IMR-90 (cell line): Measurements from ENCODE around the gene AKT3. TPM values are rescaled to one million over a fixed set of nuclear protein-coding genes. Genes with fewer than 3 reads are reported as not detected.

ENCODE experiments used
- ATAC-seq: fragments of 200-7000 bp; cut with Tn5 transposase; 2 replicates; pipeline ENCODE4 v1.9.1; 2020; ENCODE audit warnings: low read depth, mild to moderate bottlenecking, moderate library complexity
- BruUV-seq: library from RNA; stranded (reverse); fragments of 400-500 nt; replicated peaks from 2 replicates; lab custom pipeline; 2021; lab: Mats Ljungman, UMichigan
- CTCF ChIA-PET: fragments of 300-600 bp; formaldehyde crosslinking; extraction: SDS; loops from one replicate; lab custom pipeline; 2021; ENCODE audit warnings: antibody characterized with exemption; lab: Yijun Ruan, JAX
- POLR2A ChIA-PET: fragments of 300-600 bp; sonication (Branson Sonifier 250); formaldehyde crosslinking; loops from one replicate; lab custom pipeline; 2022; ENCODE audit warnings: antibody characterized with exemption; ENCODE audit not compliant: unreplicated experiment; lab: Charles Lee
- DNase-seq: peaks from one replicate; pipeline ENCODE4 v3.0.0; 2013
- H2AFZ ChIP-seq: replicated peaks from 2 replicates; pipeline ENCODE3; 2013; ENCODE audit warnings: low read length, mild to moderate bottlenecking; ENCODE audit not compliant: poor library complexity
- H2AK5ac ChIP-seq: 2 replicates; pipeline ENCODE4 v1.6.1; 2013; ENCODE audit warnings: low read depth, low read length, inconsistent platforms
- H2AK9ac ChIP-seq: replicated peaks from 2 replicates; pipeline ENCODE3; 2013; ENCODE audit warnings: mild to moderate bottlenecking, low read depth, low read length, moderate library complexity; ENCODE audit not compliant: poor library complexity
- H2BK120ac ChIP-seq: 2 replicates; pipeline ENCODE4 v1.6.1; 2013; ENCODE audit warnings: low read depth, low read length, inconsistent platforms
- H2BK15ac ChIP-seq: 3 replicates; pipeline ENCODE4 v1.6.1; 2013; ENCODE audit warnings: low read depth, low read length, inconsistent platforms
- H2BK20ac ChIP-seq: 2 replicates; pipeline ENCODE4 v1.6.1; 2013; ENCODE audit warnings: low read depth, mild to moderate bottlenecking, inconsistent platforms, low read length, moderate library complexity
- H2BK5ac ChIP-seq: 2 replicates; pipeline ENCODE4 v1.6.1; 2013; ENCODE audit warnings: mild to moderate bottlenecking, low read depth, low read length, inconsistent platforms; ENCODE audit not compliant: poor library complexity, severe bottlenecking
- H3K14ac ChIP-seq: replicated peaks from 2 replicates; pipeline ENCODE4 v1.6.1; 2013; ENCODE audit warnings: low read depth, low read length, inconsistent platforms
- H3K18ac ChIP-seq: 2 replicates; pipeline ENCODE4 v1.6.1; 2013; ENCODE audit warnings: low read depth, low read length, control low read depth
- H3K23ac ChIP-seq: 2 replicates; pipeline ENCODE4 v1.6.1; 2013; ENCODE audit warnings: low read depth, low read length, inconsistent platforms
- H3K27ac ChIP-seq: 2 replicates; pipeline ENCODE4 v1.5.1; 2013; ENCODE audit warnings: mild to moderate bottlenecking, control low read depth, low read length; ENCODE audit not compliant: insufficient read depth
- H3K27me3 ChIP-seq: 2 replicates; pipeline ENCODE4 v1.6.1; 2013; ENCODE audit warnings: low read length; ENCODE audit not compliant: control insufficient read depth, insufficient read depth
- H3K36me3 ChIP-seq: 2 replicates; pipeline ENCODE4 v1.6.1; 2013; ENCODE audit warnings: low read length, mixed read lengths; ENCODE audit not compliant: control insufficient read depth, insufficient read depth
- H3K4ac ChIP-seq: 2 replicates; pipeline ENCODE4 v1.6.1; 2013; ENCODE audit warnings: low read depth, low read length, inconsistent platforms
- H3K4me1 ChIP-seq: 2 replicates; pipeline ENCODE4 v1.6.1; 2013; ENCODE audit warnings: low read length, mixed read lengths; ENCODE audit not compliant: control insufficient read depth, insufficient read depth
- H3K4me2 ChIP-seq: 2 replicates; pipeline ENCODE4 v1.6.1; 2013; ENCODE audit warnings: low read depth, mild to moderate bottlenecking, control low read depth, low read length, moderate library complexity
- H3K4me3 ChIP-seq: 2 replicates; pipeline ENCODE4 v1.5.1; 2013; ENCODE audit warnings: low read depth, mild to moderate bottlenecking, control low read depth, low read length, moderate library complexity; ENCODE audit not compliant: insufficient read depth
- H3K56ac ChIP-seq: 2 replicates; pipeline ENCODE4 v1.6.1; 2013; ENCODE audit warnings: low read length, inconsistent platforms; ENCODE audit not compliant: insufficient read depth; ENCODE audit errors: extremely low read depth
- H3K79me1 ChIP-seq, 2 experiments: 2 replicates each; pipeline ENCODE4 v1.6.1; 2013; ENCODE audit warnings: low read length in 2 of 2, inconsistent platforms in 1 of 2, low read depth in 1 of 2
- H3K9ac ChIP-seq: 2 replicates; pipeline ENCODE4 v1.6.1; 2013; ENCODE audit warnings: low read depth, low read length, control low read depth
- H3K9me1 ChIP-seq: 2 replicates; pipeline ENCODE4 v1.6.1; 2013; ENCODE audit warnings: low read length, inconsistent platforms; ENCODE audit not compliant: insufficient read depth
- H3K9me3 ChIP-seq: 2 replicates; pipeline ENCODE4 v1.6.1; 2013; ENCODE audit warnings: low read length; ENCODE audit not compliant: control insufficient read depth, insufficient read depth
- H4K20me1 ChIP-seq: 2 replicates; pipeline ENCODE4 v1.6.1; 2013; ENCODE audit warnings: low read length, inconsistent platforms; ENCODE audit not compliant: insufficient read depth
- H4K5ac ChIP-seq: 2 replicates; pipeline ENCODE4 v1.6.1; 2013; ENCODE audit warnings: mild to moderate bottlenecking, low read depth, low read length, control low read depth
- H4K8ac ChIP-seq, 2 experiments: 2 replicates each; pipeline ENCODE4 v1.6.1; 2013; ENCODE audit warnings: low read depth in 2 of 2, low read length in 2 of 2, control low read depth in 1 of 2, inconsistent platforms in 1 of 2
- H4K91ac ChIP-seq: 2 replicates; pipeline ENCODE4 v1.6.1; 2013; ENCODE audit warnings: low read depth, low read length, inconsistent platforms; ENCODE audit not compliant: insufficient read depth
- BHLHE40 ChIP-seq: fragments of 150-350 bp; IDR thresholded peaks from 2 replicates; pipeline ENCODE4 v1.6.1; 2016; ENCODE audit warnings: mild to moderate bottlenecking, low read depth, low read length
- CEBPB ChIP-seq: IDR thresholded peaks from 2 replicates; pipeline ENCODE4 v1.6.1; 2012; ENCODE audit warnings: low read depth, low read length, improper control_type of control experiment
- CHD1 ChIP-seq: IDR thresholded peaks from 2 replicates; pipeline ENCODE4 v1.6.1; 2012; ENCODE audit warnings: low read depth, low read length, improper control_type of control experiment
- MAZ ChIP-seq: IDR thresholded peaks from 2 replicates; pipeline ENCODE4 v1.6.1; 2012; ENCODE audit warnings: low read depth, mild to moderate bottlenecking, low read length, improper control_type of control experiment, moderate library complexity, borderline replicate concordance
- SMC3 ChIP-seq: fragments of 150-350 bp; IDR thresholded peaks from 2 replicates; pipeline ENCODE4 v1.6.1; 2016; ENCODE audit warnings: low read depth, mild to moderate bottlenecking, antibody characterized with exemption, low read length, moderate library complexity
- WGBS, 2 experiments: methylation state at CpG; one replicate each; pipeline versions ENCODE4 v1.1.5 to v1.1.7; 2013; ENCODE audit warnings: missing lambda C conversion rate in 2 of 2; ENCODE audit not compliant: insufficient read length in 1 of 2; ENCODE audit errors: extremely low coverage in 2 of 2; 5-methylcytosine and 5-hydroxymethylcytosine counted together
- dilution Hi-C: fragments of 300-500 bp; cut with HindIII; formaldehyde crosslinking; loops from one replicate; pipeline ENCODE4 v1.14.3; 2018; ENCODE audit warnings: low sequenced_read_pairs; ENCODE audit not compliant: unreplicated experiment
- in situ Hi-C: fragments of 300-500 bp; cut with MboI; formaldehyde crosslinking; loops from 3 replicates; pipeline ENCODE4 v1.14.3; 2019; ENCODE audit warnings: low sequenced_read_pairs, inconsistent platforms, mixed read lengths
- intact Hi-C: fragments of 100-400 bp; cut with micrococcal nuclease; formaldehyde crosslinking; loops from 2 replicates; pipeline ENCODE4 v1.10.0; 2022
- polyA plus RNA-seq, 3 experiments: library from polyadenylated mRNA; depleted of rRNA; stranded (reverse); fragments of >200 nt; gene quantifications; 2 replicates each; pipeline ENCODE4 v1.2.3, GENCODE V29; 2012; ENCODE audit warnings: low replicate concordance in 1 of 3
- total RNA-seq: library from RNA; depleted of rRNA; stranded (reverse); fragments of >200 nt; gene quantifications from 2 replicates; pipeline ENCODE4 v1.2.3, GENCODE V29; 2012

AKT3 gene
- total and polyA plus RNA-seq, 2 of the 4 experiments (the other 2 are of a cell fraction) = 15.2 to 19.4 TPM

- peak overlapping the region; percentile 52 for H4K5ac ChIP-seq
- peaks cover 15 to 51% of the 10 kb centered on the region in 2 experiments for H3K79me1 ChIP-seq
- 0 out of 2 replicates have a peak overlapping the region, but pooled peaks have one; percentile 8 for H3K56ac ChIP-seq
- H2BK20ac ChIP-seq = peak overlapping the region; percentile 99
- intact Hi-C loops = loop anchor here (10.0 kb wide), 2 partner anchors 208 to 728 kb away; no protein-coding TSS in a partner anchor
- CTCF ChIA-PET = no interaction called here
- H4K20me1 ChIP-seq = no peaks in the 10 kb centered on the region
- H2AK5ac ChIP-seq = peak overlapping the region; percentile 12; the same call in 1 of the 2 replicates
- peak overlapping the region; percentile 88 for H2BK5ac ChIP-seq
- TF ChIP-seq SMC3 (no peak), CEBPB (no peak), BHLHE40 (no peak), CHD1 (no peak), MAZ (no peak)
- dilution Hi-C loops = no loop called here
- peak overlapping the region; percentile 98 for H2BK120ac ChIP-seq
- H3K14ac ChIP-seq = peak overlapping the region; percentile 94
- H2BK15ac ChIP-seq = peak overlapping the region; percentile 90
- H3K9me1 ChIP-seq = peaks cover 6% of the 10 kb centered on the region
- peaks cover 16% of the 10 kb centered on the region for H3K4me1 ChIP-seq
- peak overlapping the region; percentile 20; the same call in 1 of the 2 replicates for H3K27ac ChIP-seq
- peak overlapping the region; percentile 81 for H3K23ac ChIP-seq
- H2AK9ac ChIP-seq = peak overlapping the region; percentile 77
- H3K18ac ChIP-seq = peak overlapping the region; percentile 84
- H4K91ac ChIP-seq = peak overlapping the region; percentile 90
- H3K9me3 ChIP-seq = no peaks in the 10 kb centered on the region
- H3K4me2 ChIP-seq = peak overlapping the region; percentile 48
- H4K8ac ChIP-seq = peak overlapping the region; percentile 3 to 95; a peak in 2 of 4 replicates
- H2AFZ ChIP-seq = no peak overlapping the region
- DNase-seq = peak; percentile 61
- H3K4ac ChIP-seq = peak overlapping the region; percentile 91
- ATAC-seq = peak; percentile 59; the same call in 1 of the 2 replicates
- in situ Hi-C loops = no loop called here
- H3K27me3 ChIP-seq = no peaks in the 10 kb centered on the region
- no CpG with 5 or more reads among the region's 1 CpG for WGBS, 2 experiments
- no peak overlapping the region for H3K9ac ChIP-seq
- H3K36me3 ChIP-seq = no peaks in the 10 kb centered on the region
- no TSS peak for BruUV-seq
- POLR2A ChIA-PET = no interaction called here
- no peak overlapping the region for H3K4me3 ChIP-seq
These were observed 133.1 kb downstream of the AKT3 start for GRCh38 chr1:243716906-243717305.
